D721Med (cell line): ENCODE results near the gene HS6ST3.

Experiments
- DNase-seq: peaks from one replicate; pipeline ENCODE4 v3.0.0; 2011; ENCODE audit warnings: low spot score; ENCODE audit not compliant: insufficient read length
- FAIRE-seq: peaks from 2 replicates; lab custom pipeline; 2011; peaks lifted over from hg19 to GRCh38; lab: Jason Lieb, UNC
- CTCF ChIP-seq: IDR thresholded peaks from 2 replicates; pipeline ENCODE4 v1.5.1; 2012; ENCODE audit warnings: mild to moderate bottlenecking, control low read depth; ENCODE audit not compliant: insufficient read depth; ENCODE audit errors: missing control alignments

The HS6ST3 gene

GRCh38 chr13:96851856-96852445, 762.0 kb downstream of the HS6ST3 start:
- DNase-seq: no peak
- no peak for TF ChIP-seq CTCF
- no peak for FAIRE-seq

- no peak for TF ChIP-seq CTCF
- FAIRE-seq: no peak
- no peak for DNase-seq
These were observed 768.4 kb downstream of the HS6ST3 start for GRCh38 chr13:96858133-96858826.

- TF ChIP-seq CTCF: no peak
- DNase-seq (no peak), FAIRE-seq (no peak)
These were observed 771.0 kb downstream of the HS6ST3 start for GRCh38 chr13:96860882-96861281.

GRCh38 chr13:96862093-96862492, 772.2 kb downstream of the HS6ST3 start:
- no peak for DNase-seq
- no peak for TF ChIP-seq CTCF
- FAIRE-seq: no peak

GRCh38 chr13:96862999-96863398, 773.1 kb downstream of the HS6ST3 start:
- no peak for TF ChIP-seq CTCF
- FAIRE-seq (no peak), DNase-seq (no peak)

- TF ChIP-seq CTCF: no peak
- no peak for FAIRE-seq
- DNase-seq: no peak
These were observed 781.6 kb downstream of the HS6ST3 start for GRCh38 chr13:96871469-96871868.

GRCh38 chr13:96880419-96880818, 790.5 kb downstream of the HS6ST3 start:
- TF ChIP-seq CTCF: no peak
- DNase-seq (no peak), FAIRE-seq (no peak)
